Activated CD4-positive, alpha-beta T cell treated with anti-CD3 and anti-CD28 coated beads, Interleukin-2, amount 50 U/mL, for 48 hours (primary cell): ENCODE results near the gene CDC37L1.
"Not testable (repeated sequence)": the region's sequence is repeated elsewhere in the genome, so short reads cannot be mapped to it uniquely, and the experiment has no call there.

ENCODE experiments used
- DNase-seq, 2 experiments: peaks; one replicate each; pipeline ENCODE4 v3.0.0-alpha.2; 2020

The CDC37L1 gene

DNA sequence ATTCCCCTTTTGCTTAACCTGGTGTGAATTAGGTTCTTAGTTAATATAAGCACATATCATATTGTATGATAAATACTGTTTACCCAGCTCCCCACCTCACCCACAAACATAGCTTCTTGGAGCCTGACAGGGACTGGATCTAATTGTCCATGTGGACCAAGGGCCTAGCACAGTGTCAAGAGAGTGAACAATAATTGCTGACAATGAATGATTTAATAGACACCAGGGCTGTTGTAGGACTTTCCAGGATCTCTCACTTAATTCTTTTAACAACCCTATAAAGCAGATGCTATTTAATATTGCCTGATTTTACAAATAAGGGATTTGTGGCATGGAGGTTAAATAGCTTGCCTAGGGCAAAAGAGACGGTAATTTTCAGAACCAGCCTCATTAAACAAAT lies 36.8 kb downstream of the CDC37L1 start:
- no peak for DNase-seq

DNA sequence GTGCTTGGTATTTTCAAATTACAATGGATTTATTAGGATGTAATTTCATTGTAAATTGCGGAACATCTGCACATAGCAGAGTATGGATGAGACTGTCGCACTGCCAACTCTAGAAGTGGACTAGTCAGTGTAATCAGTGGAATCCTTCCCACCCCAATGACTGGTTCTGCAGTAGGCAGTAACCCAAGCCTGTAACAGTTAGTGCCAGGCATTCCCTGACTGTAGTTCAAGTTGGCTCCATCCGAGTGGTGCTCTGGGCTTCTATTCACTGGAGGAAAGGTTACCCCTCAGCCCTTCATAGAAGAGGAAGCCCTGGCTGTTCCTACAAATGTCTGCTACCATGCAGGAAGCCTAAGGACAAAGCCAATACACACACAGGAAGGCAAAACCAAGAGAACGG lies 38.4 kb downstream of the CDC37L1 start:
- no peak for DNase-seq

DNA sequence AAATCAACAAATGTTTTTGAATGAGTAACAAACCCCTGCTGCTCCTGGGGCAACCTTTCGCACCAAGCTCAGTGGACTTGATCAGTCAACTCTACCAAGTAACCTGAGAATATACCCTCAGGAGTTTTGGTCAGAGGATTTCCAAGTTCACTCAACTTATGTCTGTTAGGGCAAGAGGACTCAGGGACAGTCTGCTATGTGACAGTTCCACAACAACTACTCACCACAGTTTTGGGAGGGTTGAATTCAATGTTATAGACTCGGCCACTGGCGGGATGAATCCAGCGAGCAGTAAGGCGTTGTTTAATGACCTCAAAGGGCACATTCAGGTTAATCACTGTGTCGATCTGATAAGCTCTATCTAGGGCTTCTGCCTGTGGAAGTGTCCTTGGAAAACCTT lies 39.5 kb downstream of the CDC37L1 start:
- DNase-seq = no peak

DNA sequence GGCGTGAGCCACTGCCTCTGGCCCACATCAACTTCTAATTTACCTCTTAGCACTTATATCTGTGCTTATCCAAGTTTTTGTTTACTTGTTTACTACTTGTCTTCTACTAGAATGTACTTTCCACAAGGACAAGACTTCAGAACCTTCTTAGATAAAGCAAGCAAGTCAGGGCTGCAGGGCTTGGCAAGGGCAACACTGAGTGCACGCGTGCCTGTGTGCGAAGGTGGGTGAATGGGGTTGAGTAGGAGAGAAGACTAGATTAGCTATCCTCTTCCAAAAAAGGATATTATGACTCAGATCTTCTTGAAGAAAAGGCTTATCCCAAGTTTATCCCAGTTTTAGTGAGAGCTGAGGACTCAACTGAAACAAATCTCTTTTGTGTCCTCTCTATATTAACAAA lies 42.4 kb downstream of the CDC37L1 start:
- DNase-seq = no peak

DNA sequence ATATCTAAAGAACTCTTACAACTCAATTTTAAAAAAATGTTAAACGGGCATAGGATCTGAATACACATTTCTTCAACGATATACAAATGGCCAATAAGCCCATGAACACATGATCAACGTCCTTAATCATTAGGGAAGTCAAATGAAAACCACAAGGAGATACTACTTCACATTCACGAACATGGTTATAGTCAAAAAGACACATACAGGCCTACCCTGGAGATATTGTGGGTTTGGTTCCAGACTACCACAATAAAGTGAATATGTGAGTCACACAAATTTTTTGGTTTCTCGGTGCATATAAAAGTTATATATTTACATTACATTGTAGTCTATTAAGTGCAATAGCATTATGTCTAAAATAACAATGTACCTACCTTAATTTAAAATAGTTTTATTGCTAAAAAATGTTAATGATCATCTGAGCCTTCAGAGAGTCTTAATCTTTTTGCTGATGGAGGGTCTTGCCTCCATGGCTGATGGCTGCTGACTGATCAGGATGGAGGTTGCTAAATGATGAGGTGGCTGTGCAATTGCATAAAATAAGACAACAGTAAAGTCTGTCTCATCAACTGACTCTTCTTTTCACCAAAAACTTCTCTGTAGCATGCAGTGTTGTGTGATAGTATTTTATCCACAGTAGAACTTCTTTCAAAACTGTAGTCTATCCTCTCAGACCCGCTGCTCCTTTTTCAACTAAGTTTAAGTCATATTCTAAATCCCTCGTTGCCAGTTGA lies 46.5 kb downstream of the CDC37L1 start:
- DNase-seq = no peak

DNA sequence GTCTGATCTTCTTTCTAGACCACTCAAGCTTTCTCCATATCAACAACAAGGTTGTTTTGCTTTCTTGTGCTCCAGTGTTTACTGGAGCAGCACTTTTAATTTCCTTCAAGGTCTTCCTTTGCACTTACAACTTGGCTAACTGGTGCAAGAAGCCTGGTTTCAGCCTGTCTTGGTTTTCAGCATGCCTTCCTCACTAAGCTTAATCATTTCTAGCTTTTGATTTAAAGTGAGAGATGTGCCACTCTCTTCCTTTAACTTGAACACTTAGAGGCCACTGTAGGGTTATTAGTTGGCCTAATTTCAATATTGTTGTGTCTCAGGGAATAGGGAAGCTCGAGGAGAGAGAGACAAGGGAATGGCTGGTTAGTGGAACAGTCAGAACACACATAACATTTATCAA lies 48.2 kb downstream of the CDC37L1 start:
- no peak for DNase-seq

DNA sequence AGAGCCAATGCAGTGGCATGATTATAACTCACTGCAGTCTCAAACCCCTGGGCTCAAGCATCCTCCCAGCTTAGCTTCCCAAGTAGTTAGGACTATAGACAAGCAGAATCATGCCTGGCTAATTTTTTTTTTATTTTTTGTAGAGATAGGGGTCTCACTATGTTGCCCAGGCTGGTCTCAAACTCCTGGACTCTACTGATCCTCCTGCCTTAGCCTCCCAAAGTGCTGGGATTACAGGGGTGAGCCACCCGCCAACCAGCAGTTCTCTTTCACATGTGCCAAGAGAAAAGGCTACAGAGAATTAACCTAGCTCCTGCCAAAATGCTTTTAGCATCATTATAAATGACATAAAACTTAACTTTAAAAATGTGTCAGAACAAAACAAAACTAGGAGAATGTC lies 53.5 kb downstream of the CDC37L1 start:
- no peak for DNase-seq

DNA sequence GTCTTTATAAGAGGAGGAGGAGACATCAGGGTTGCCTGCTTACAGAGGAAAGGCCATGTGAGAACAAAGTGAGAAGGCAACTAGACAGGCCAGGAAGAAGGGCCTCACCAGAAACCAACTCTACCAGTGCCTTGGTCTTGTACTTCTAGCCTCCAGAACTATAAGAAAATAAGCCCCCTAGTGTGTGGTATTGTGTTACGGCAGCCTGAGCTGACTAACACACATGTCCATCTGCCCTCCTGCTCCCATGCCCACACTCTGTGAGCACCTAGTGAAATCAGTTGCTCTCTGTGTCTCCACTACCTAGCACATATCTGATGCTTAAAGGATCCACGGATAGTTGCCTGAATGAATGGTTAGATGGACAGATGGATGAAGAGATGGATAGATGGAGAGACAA lies 54.8 kb downstream of the CDC37L1 start:
- DNase-seq = no peak

DNA sequence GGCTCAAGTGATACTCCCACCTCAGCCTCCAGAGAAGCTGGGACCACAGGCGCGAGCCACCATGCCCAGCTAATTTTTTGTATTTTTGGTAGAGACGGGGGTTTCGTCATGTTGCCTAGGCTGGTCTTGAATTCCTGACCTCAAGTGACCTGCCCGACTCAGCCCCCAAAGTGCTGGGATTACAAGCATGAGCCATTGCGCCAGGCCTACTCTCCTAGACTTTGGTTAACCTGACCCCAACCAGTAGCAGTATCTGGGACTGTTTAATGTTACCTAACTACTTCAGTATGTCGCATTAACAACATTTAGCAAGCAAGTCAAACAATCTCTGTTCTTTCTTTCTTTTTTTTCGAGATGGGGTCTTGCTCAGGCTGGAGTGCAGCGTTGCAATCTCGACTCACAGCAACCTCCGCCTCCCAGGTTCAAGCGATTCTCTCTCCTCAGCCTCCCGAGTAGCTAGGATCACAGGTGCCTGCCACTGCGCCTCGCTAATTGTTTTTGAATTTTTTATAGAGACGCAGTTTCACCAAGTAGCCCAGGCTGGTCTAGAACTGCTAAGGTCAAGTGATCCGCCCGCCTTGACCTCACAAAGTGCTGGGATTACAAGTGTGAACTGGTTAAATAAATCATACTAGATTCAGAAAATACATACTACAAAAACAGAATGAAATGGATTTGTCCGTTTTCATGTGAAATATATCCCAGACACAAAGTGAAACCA lies 59.7 kb downstream of the CDC37L1 start:
- no peak for DNase-seq

DNA sequence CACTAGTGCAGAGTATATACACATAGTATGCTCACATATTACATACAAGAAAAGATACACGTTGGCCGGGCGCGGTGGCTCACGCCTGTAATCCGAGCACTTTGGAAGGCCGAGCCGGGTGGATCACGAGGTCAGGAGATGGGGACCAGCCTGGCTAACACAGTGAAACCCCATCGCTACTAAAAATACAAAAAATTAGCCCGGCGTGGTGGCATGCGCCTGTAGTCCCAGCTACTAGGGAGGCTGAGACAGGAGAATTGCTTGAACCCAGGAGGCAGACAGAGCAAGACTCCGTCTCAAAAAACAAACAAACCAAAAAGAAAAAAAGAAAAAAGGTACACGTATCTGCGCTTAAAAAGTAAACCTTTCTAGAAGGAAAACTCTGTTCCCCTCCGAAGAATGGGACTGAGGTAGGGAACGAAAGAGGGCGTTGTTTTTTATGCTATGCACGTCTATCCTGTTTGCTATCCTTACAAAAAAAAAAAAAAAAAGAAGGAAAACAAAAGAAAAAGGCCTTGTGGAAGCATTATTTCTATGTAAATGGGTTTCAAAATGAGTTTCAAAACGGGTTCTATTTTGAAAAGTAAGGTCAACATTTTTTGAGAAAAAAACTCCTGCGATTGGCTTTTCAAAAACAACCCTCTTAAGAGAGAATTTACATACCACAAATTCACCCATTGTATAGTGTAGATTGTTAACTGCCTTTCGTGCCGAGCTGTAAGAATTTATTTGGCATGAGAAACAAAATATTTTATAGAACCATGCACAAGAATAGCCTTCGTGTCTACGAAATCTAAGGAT lies 60.4 kb downstream of the CDC37L1 start:
- DNase-seq = no peak

DNA sequence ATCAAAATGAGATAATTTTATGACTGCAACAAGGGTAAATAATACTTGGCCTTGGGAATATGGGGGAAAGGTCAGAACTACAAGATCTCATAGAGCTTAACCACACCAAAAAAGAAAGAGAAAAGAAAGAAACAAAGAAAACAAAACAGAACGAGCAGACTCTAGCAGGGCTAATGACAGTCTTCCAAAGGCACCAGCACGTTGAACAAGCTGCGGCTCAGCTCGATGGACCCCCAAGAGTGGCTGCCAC lies 60.9 kb downstream of the CDC37L1 start:
- DNase-seq = no peak

DNA sequence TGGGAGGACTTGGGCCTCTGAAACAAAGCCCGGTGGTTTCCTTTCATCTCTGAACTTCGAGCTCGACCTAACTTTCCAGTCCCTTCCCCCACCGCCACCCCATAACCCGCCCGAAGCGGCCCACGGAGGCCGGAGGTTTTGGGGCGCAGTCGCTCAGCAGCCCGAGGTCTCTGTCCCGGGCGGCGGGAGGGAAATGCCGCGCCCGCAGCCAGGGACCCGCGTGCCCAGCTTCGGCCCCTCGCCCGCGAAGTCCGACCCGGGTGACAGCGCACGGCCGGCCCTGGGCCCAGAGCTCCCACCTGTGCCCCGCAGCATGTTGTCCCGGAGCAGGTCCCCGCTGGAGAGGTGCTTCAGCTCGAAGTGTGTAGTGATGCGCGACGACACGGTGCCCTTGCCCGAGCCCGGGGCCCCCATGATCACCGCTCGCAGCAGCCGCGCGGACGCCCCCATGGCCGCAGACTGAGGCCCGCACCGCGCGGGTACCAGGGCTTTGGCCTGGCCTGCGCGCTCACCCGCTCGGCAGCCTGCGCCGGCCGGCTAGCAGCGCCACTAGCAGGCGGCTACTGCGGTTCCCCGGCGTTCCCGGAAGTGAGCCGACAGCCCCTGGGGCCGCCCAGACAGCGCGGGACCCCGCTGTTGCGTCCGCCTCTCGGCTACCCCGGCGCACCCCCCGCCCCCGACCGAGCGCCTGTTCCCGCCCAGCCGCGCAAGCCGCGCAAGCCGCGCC lies 61.4 kb downstream of the CDC37L1 start, which contains the start of gene AK3:
Gene AK3, minus strand, starts transcription at position 565 of the 727 bp plus-strand sequence. Its CDS starts 115 bp downstream, at position 450.
- peak; percentile 79 to 83 for DNase-seq

DNA sequence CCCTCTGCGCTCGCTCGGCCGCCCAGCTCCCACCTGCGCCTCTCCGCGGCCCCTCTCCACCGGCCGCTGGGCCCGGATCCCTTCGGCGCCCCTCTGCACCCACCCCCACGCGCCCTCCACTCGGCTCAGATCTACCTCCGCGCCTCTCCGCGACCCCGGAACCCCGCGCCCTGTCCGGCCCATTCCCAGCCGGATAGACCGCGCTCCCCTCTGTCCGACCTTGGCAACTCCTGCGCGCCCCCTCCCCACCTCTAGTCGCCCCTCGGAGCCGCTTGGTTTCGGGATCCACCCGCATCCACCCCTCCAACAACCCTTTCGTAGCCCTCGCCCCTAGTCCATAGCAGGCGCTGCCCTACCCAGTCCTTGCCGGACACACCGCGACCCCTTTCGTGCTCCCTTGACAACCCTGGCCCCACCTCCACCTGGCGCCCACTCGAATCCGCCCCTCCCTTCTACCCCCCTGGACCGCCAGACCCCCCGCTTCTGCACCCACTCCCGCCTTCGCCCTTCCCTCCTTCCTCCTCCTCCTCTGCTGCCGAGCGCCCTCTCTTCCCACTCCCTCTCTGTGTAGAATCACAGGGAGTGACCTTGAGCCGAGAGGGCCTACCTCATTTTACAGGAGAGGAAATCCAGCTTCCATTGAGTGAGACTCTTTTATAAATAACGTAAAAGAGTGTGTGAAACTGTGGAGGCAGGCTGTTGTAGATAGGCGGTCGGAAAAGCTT lies 62.2 kb downstream of the CDC37L1 start:
- peak; percentile 19 to 27 for DNase-seq

DNA sequence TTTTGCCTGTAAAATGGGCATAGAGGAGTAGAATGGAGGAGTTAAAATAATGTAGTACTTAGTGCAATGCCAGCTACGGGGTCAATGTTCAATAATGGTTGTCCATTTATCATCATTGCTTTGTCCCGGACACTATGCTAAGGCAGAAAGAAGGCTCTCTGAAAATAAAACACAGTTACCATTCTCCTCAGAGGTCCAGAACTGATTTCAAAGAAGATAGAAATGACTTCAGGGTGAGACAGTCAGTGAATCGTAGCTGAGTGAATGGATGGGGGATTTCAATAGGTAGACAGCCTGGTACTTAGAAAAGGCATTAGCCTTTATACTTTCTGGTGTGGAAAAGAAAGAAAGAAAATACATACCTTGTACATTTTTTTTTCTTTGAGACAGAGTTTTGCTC lies 62.9 kb downstream of the CDC37L1 start:
- DNase-seq = no peak

DNA sequence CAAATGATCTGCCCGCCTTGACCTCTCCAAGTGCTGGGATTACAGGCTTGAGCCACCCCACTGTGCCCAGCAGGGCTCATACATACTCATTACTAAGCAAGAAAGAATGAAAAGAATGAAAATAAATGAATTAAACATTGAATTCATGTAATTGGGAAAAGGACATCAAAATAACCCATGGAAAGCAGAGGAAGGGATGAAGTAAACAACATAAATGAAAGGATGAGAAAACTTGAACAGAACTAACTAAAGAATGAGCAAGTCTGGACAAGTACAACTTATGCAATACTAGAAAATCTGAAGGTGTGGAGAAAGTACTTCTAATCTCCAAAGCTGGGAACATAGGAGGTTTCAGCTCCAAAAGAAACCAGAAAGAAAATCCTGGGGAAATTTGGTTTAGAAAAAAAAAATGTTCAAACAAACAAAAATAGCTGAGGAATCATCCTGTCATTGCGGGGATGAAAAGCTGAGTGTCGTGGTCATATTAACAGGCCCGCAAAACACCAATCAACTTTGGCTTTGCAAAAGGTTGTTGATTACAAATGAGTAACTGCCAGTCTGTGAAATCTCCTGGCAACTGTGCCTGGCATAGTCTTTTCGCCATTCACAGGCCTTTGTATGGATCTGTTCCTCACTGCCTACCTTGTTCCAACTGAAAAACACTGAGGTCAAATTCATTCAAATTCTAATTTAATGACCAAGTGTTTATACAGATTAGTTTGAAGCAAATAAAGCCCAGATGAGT lies 63.9 kb downstream of the CDC37L1 start:
- no peak for DNase-seq

DNA sequence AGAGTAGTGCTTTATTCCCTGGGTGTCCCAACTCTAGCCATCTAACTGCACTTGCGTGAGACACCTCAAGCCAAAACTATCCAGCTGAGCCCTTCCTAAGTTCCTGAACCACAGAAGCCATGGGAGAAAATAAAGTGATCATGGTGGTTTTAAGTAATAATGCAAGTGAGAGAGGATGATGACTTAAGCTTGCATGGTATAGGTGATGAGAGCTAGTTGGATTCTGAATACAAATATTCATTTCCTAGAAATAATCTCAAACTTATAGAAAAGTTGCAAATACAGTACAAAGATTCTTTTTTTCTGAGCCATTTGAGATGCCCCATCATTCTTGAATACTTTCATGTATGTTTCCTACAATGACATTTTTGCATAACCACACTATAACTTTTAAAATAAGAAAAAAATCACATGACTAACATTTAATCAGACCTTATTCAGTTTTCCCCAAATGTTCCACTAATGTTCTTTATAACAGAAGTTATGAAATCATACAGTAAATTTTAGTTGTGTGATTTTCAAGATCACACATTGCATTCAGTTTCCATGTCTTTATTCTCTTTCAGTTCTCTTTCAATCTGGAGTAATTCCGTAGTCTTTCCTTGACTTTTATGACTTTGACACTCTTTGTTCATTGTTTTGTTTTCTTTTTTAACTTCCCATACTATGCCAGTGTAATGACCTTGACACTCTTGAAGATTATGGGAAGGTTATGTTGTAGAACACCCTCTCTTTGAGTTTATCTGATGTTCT lies 67.1 kb downstream of the CDC37L1 start:
- no peak for DNase-seq

DNA sequence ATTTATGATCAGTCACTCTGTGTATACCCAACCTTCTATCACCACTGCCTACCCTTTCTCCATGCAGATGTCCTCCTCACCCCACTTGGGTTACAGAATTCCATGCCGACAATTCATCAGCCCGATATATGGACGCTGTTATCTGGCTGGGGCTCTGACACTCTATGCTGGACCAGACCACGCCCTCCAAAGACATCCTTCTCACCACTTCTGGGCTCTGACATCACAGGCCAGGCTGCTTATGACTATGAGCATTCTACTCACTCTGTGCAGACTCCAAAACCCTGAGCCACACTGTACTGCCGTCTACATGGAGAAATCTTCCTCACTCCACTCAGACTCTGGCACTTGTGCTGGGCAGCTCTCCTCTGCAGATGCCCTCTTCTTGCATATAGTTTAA lies 69.2 kb downstream of the CDC37L1 start:
- no peak for DNase-seq

DNA sequence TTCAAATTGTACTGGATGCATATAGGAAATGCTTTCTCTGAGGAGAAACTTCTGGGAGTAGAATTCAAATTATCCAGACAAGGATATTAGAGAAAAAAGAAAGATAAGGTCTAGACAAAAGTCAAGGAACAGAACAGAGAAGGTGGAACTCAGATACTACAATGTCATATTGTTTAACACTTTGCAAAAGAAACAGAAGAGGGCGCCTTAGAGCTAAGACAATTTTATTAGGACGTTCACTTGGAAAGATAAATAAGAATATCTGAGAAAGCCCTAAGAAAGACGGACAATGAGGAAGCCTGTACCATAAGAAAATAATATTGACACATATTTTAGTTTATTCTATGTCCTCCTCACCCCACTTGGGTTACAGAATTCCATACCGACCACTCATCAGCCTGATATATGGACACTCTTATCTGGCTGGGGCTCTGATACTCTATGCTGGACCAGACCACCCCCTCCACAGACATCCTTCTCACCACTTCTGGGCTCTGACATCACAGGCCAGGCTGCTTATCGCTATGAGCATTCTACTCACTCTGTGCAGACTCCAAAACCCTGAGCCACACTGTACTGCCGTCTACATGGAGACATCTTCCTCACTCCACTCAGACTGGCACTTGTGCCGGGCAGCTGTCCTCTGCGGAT lies 70.8 kb downstream of the CDC37L1 start:
- DNase-seq = no peak

DNA sequence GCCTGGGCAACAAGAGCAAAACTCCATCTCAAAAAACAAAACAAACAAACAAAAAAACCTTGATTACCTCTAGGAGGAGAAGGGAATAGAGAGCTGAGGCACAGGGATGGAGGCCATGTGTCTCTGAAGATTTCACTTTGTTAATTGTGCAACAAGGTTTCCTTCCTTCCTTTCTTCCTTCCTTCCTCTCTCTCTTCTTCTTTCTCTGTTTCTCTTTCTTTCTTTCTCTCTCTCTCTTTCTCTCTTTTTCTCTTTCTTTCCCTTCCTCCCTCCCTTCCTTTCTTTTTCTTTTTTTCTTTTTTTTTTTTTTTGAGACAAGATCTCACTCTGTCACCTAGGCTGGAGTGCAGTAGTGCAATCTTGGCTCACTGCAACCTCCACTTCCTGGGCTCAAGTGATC lies 75.2 kb downstream of the CDC37L1 start:
- DNase-seq = not testable (repeated sequence)

DNA sequence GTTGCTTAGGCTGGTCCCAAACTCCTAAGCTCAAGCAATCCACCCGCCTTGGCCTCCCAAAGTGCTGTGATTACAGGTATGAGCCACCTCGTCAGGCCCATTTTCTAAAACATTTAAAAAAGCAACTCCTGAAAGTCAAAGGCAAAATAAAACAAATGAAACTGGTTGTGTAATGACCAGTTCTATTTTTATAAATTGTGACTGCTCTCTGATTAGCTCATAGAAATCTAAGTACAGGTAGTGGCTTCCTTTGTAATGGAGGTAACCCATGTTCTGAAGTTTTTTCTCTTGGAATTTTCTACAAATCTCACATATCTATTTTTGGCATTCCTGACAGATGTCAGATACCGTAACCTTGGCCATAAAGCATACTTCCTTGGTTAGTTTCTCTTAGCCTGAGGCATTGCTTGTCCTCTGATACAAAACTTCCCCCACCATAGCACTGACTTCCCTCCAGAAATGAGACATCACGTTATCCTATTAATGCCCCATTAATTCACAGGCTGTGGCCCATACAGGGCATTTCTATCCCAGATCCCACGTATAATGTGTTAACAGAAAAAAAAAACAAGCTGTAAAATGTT lies 75.7 kb downstream of the CDC37L1 start:
- no peak for DNase-seq
